ENCODE results near the gene UBE2F.

DNA sequence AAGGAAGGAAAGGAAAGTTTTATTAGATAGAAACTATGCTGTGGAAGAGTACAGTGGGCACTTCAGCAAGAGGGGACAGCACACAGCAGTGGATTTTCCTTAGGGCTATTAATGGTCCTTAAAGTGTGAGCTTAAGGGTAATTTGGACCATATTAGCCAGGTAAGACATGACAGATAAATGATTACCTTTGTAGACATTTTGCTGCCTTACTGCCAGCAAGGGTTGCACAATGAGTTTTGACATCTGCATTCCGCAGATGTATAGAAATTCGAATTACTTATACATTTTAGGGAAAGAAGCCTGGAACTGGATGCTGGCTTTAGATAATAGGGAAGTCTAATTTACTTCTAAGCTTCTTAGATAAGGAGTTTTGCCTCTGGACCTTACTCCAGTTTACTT lies 14.0 kb upstream of the UBE2F start:
- TF ChIP-seq POLR2A (IDR thresholded peaks at IDR 0.05) = no peak
- TF ChIP-seq, protein P1, sequence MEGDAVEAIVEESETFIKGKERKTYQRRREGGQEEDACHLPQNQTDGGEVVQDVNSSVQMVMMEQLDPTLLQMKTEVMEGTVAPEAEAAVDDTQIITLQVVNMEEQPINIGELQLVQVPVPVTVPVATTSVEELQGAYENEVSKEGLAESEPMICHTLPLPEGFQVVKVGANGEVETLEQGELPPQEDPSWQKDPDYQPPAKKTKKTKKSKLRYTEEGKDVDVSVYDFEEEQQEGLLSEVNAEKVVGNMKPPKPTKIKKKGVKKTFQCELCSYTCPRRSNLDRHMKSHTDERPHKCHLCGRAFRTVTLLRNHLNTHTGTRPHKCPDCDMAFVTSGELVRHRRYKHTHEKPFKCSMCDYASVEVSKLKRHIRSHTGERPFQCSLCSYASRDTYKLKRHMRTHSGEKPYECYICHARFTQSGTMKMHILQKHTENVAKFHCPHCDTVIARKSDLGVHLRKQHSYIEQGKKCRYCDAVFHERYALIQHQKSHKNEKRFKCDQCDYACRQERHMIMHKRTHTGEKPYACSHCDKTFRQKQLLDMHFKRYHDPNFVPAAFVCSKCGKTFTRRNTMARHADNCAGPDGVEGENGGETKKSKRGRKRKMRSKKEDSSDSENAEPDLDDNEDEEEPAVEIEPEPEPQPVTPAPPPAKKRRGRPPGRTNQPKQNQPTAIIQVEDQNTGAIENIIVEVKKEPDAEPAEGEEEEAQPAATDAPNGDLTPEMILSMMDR (IDR thresholded peaks at IDR 0.05) = no peak

All from uterus (tissue), 2 donors.